ENCODE results near the gene CXADR.
"Not testable (repeated sequence)": the region's sequence is repeated elsewhere in the genome, so short reads cannot be mapped to it uniquely, and the experiment has no call there.

The CXADR gene

GRCh38 chr21:17512253-17513213, at the start of gene CXADR:
TSS of gene CXADR (plus strand) at chr21:17513043. CDS start at chr21:17513130, 87 bp downstream.
- peak; percentile 91 for DNase-seq

DNA sequence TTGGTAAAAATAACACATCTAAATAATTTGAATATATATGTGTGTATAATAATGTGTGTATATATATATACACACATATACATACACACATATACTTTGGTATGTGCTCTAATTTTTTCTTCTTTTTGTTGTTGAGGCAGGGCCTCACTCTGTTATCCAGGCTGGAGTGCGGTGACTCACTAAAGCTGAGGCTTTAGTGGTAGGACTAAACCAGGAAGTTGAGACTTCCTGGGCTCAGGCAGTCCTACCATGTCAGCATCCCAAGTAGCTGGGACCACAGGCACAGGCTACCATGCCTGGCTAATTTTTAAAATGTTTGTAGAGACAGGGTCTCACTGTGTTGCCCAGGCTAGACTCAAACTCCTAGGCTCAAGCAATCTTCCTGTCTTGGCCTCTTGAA, 46.7 kb upstream of the CXADR start:
- no peak for DNase-seq

DNA sequence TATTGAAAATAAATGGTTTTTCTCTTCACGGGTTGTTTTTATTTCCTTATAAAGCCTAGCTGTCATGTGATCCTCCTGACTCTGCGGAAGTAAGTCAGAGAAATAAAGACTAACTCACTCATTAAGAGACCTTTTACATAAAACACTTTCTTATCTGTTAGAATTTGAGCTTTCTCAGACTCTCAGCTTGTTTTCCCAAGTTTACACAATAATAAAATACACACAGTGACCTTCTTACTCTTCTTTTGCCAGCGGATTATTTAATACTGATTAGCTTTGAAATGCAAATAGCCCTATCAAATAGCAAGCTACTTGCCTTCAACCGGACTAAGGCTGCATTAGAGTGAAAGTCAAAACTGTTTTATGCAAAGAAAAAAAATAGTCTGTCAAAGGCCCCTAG, 45.5 kb upstream of the CXADR start:
- DNase-seq, result no peak

- no peak for DNase-seq
Measured at GRCh38 chr21:17467829-17468228, 45.0 kb upstream of the CXADR start.

- DNase-seq, result no peak
Measured at GRCh38 chr21:17468698-17469097, 44.1 kb upstream of the CXADR start.

GRCh38 chr21:17469727-17470126, 43.1 kb upstream of the CXADR start:
- DNase-seq, result no peak

DNA sequence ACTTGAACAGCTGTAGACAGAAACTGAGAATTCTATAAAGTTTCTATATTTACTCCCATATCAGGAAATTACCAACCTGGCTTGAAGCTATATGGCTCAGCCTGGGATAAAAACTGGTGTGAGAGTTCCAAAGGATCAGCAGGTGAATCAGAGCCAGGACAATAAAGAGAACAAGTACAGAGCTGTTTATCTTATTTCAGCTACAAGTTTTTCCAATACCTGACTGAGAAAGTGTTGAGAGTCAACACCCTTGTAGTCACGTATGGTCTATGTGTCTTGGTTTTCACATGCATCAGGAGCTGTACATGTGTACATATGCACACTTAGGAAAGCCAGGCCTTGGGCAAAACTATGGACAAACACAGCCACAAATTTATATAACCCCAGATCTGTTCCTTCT, 40.7 kb upstream of the CXADR start:
- no peak for DNase-seq

GRCh38 chr21:17472592-17473271, 40.1 kb upstream of the CXADR start:
- DNase-seq, result no peak

DNA sequence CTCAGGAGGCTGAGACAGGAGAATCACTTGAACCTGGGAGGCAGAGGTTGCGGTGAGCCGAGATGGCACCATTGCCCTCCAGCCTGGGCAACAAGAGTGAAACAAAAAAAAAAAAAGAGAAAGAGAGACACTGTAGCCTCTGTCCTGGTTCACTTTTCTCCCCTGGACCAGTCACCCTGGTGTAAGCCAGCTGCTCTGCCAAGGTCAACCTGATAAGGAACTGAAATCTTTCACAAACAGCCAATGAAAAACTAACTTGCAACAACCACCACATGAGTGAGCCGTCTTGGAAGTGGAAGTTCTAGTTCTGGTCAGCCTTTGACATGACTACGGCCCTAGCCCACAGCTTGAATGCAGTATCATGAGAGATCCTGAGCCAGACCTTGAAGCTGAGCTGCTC, 36.8 kb upstream of the CXADR start:
- no peak for DNase-seq

- DNase-seq, result not testable (repeated sequence)
Measured at GRCh38 chr21:17478156-17478555, 34.7 kb upstream of the CXADR start.

DNA sequence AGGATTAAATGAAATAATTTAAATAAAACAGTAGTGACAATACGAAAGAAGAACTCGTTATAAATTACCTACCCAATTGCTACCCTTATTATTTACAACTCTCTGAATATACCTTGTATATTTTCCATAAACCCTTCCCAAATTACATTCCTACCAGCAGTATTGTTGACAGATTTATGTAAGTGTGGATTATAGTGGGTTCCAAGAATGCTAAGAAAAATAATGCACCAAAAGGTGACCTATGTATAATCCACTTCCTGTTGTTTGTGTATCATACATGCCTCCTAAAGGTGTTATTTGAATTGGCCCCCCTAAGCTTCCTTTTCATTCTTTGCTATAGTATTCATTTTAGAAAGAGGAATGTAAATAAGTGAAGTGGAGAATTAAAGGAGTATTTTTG, 33.2 kb upstream of the CXADR start:
- no peak for DNase-seq

GRCh38 chr21:17482928-17483327, 29.9 kb upstream of the CXADR start:
- DNase-seq, result no peak

GRCh38 chr21:17488620-17489019, 24.2 kb upstream of the CXADR start:
- no peak for DNase-seq

- not testable (repeated sequence) for DNase-seq
Measured at GRCh38 chr21:17489565-17489964, 23.3 kb upstream of the CXADR start.

- no peak for DNase-seq
Measured at GRCh38 chr21:17491716-17492414, 21.0 kb upstream of the CXADR start.

- DNase-seq, result no peak
Measured at GRCh38 chr21:17492415-17493168, 20.3 kb upstream of the CXADR start.

DNA sequence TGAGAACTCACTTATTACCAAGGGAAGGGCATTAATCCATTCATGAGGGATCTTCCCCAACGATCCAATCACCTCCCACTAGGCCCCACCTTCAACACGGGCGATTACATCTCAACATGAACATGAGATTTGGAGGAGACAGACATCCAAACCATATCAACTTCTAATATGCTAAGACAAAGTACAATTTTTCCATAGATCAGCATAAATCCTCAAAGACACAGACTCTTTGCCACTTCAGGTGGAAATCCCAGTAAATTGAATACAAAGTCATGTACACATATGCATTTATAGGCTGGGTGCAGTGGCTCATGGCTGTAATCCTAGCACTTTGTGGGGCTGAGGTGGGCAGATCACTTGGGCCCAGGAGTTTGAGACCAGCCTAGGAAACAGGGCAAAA, 18.8 kb upstream of the CXADR start:
- DNase-seq, result no peak

DNA sequence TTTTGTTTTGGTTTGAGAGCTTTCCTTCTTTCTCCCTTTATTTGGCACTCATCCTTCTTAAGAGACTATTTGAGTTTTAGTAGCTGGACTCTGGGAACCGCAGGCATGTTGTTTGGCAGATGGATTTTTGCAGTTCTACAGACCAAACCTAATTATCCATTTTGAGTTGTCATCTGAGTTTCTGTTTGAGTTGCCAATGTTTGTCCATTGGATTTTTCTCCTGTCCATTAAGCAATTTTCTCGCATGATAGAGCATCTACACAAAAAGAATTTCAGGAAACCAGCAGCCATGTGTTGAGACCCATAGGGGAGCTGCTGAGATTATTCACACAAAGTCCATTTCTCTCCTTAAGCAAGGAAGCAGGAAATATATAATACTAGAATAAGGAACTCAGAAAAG, 17.2 kb upstream of the CXADR start:
- DNase-seq, result peak; percentile 60

GRCh38 chr21:17497316-17497715, 15.5 kb upstream of the CXADR start:
- DNase-seq, result no peak

DNA sequence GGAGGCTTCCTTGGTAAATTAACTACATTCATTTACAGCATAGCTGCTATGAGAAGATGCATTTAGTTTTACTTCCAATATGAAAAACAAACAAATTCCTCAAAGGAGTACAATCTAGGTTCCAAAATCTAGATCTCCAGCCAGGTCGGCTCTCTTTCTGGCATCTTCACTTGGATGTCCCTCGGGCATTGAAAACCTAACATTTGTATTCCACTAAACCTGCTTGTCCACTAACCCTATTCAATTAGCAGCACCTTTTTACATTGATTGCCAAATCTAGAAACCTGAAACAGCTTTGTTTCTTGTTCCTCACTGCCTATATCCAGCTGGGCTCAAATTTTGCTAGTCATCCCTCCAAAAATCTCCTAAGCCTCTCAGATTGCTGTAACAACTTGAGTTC, 14.3 kb upstream of the CXADR start:
- DNase-seq, result no peak

GRCh38 chr21:17501107-17502006, 11.5 kb upstream of the CXADR start:
- DNase-seq, result no peak

DNA sequence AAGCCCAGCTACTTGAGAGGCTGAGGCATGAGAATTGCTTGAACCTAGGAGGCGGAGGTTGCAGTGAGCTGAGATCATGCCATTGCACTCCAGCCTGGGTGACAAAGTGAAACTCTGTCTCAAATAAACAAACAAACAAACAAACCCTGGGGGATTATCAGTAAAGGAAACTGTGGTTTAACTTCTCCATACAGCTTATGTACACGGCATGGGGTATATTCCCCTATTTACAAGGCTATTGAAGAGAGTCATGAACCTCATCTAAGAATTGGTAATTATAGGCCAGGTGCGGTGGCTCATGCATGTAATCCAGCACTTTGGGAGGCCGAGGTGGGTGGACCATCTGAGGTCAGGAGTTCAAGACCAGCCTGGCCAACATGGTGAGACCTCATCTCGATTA, 9.9 kb upstream of the CXADR start:
- not testable (repeated sequence) for DNase-seq

Measured in NCI-H2171 treated with DMSO at 0.1 percent for 48 hours (cell line).